ENCODE measurements around the gene F8A2. TPM values are rescaled to one million over a fixed set of nuclear protein-coding genes. Genes with fewer than 3 reads are reported as not detected.
"Not testable (repeated sequence)": the region's sequence is repeated elsewhere in the genome, so short reads cannot be mapped to it uniquely, and the experiment has no call there.

F8A2 gene
- total RNA-seq (2014; rRNA removed; shearing (Covaris generic)): not detected in 2 replicates
- total RNA-seq (2022): not detected in 2 replicates
- Bru-seq, nascent RNA: not detected
- not detected for BruChase-seq, experiment 1, labeled RNA remaining after a 6-hour chase
- BruChase-seq, experiment 2, labeled RNA remaining after a 2-hour chase: not detected
- long read RNA-seq, transcript F8A2-201 (1 exons, 1,116 nt): major isoform, 21 of 21 reads
- long read RNA-seq, partial matches to known transcripts: 0 of 21 reads
- long read RNA-seq, other reads (novel, unspliced or antisense): 0 of 21 reads

DNA sequence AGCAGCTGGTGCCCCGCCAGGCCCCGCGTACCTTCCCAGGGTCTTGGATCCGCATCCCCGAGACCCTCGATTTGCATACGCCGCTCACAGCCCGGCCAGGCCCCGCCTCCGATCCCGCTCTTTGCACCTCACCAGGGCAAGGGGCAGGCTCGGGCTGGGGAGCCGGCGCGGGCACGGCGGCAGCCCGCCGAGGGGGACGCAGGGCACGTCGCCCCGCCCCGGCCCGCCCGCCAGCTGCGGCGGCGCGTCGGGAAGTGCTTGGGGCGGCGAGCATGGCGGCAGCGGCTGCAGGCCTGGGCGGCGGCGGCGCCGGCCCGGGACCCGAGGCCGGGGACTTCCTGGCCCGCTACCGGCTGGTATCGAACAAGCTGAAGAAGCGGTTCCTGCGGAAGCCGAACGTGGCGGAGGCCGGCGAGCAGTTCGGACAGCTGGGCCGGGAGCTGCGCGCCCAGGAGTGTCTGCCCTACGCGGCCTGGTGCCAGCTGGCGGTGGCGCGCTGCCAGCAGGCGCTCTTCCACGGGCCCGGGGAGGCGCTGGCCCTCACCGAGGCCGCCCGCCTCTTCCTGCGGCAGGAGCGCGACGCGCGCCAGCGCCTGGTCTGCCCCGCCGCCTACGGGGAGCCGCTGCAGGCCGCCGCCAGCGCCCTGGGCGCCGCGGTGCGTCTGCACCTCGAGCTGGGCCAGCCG, at the start of gene F8A2:
Gene F8A2, plus strand, starts transcription at position 253 of the 686 bp plus-strand sequence. Its CDS starts 20 bp downstream, at position 273.
- not testable (repeated sequence) for H3K4me3 ChIP-seq (ENCODE audit: low read depth, low read length, poor library complexity, severe bottlenecking)

DNA sequence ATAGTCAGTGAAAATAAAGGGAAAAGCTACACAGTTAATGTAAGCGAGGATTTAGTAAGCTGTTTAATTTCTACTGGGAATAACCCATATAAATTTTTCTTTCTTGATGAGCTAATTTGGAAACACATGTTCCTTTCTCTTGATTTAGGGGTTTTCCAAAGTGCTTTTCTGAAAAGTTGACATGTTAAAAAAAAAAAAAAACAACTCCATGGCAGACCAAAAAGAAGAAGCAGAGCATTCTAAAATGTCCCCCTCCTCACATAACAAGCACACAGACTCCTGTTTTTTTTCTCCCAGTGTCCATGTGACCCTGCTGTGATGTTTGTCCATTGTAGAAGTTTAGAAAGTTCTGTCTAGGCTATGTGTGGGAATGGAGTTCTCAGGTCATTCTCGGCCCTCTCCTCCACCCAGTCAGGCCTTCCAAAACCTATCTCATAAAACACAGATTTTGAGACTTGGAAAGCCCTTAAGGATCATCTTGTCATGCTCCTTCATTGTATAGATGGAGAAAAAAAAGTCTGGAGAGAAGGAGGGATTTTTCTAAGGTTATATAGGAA, 48.3 kb upstream of the F8A2 start:
- H3K4me2 ChIP-seq (ENCODE audit: low read length): no peak overlapping the region
- no peaks in the 10 kb centered on the region for H4K20me1 ChIP-seq (ENCODE audit: insufficient read depth, low read length)
- no TSS peak for BruUV-seq (replicated peaks)
- POLR2A ChIA-PET: no interaction called here
- H2AFZ ChIP-seq (ENCODE audit: low read length): no peak overlapping the region
- H3K4me3 ChIP-seq (ENCODE audit: low read depth, low read length, poor library complexity, severe bottlenecking): no peak overlapping the region
- H3K36me3 ChIP-seq (ENCODE audit: insufficient read depth, low read length): no peaks in the 10 kb centered on the region
- intact Hi-C loops (cut with micrococcal nuclease; ENCODE audit: unreplicated experiment): no loop called here
- no peak overlapping the region for H3K27ac ChIP-seq (ENCODE audit: low read depth, low read length, poor library complexity, severe bottlenecking)
- no peak for DNase-seq (ENCODE audit: low spot score)
- no peaks in the 10 kb centered on the region for H3K9me3 ChIP-seq (ENCODE audit: low read length)
- H3K4me1 ChIP-seq (ENCODE audit: insufficient read depth, low read length, poor library complexity, severe bottlenecking): no peaks in the 10 kb centered on the region
- no peak for TF ChIP-seq CTCF (conservative IDR thresholded peaks at IDR 0.05; ENCODE audit: low read length)
- no peak for TF ChIP-seq EZH2phosphoT487 (IDR thresholded peaks at IDR 0.05; ENCODE audit: borderline replicate concordance, low read depth, low read length)
- no peaks in the 10 kb centered on the region for H3K79me2 ChIP-seq (ENCODE audit: insufficient read depth, low read depth, low read length)
- CTCF ChIA-PET (ENCODE audit: unreplicated experiment): no interaction called here
- no peaks in the 10 kb centered on the region for H3K9me2 ChIP-seq (ENCODE audit: insufficient read depth, low read length)

More for the DNA sequence above, at the start of gene F8A2:
- DNase-seq (ENCODE audit: low spot score); BruUV-seq (replicated peaks); H2AFZ ChIP-seq (ENCODE audit: low read length); intact Hi-C loops (cut with micrococcal nuclease; ENCODE audit: unreplicated experiment); H3K36me3 ChIP-seq (ENCODE audit: insufficient read depth, low read length); H4K20me1 ChIP-seq (ENCODE audit: insufficient read depth, low read length); POLR2A ChIA-PET; H3K4me1 ChIP-seq (ENCODE audit: insufficient read depth, low read length, poor library complexity, severe bottlenecking); H3K4me2 ChIP-seq (ENCODE audit: low read length); H3K9me3 ChIP-seq (ENCODE audit: low read length); CTCF ChIA-PET (ENCODE audit: unreplicated experiment); H3K27ac ChIP-seq (ENCODE audit: low read depth, low read length, poor library complexity, severe bottlenecking); H3K79me2 ChIP-seq (ENCODE audit: insufficient read depth, low read depth, low read length); H3K9me2 ChIP-seq (ENCODE audit: insufficient read depth, low read length): not testable (repeated sequence)

GRCh38 chrX:155334486-155335336, 47.2 kb upstream of the F8A2 start, which contains the start of gene CLIC2:
Gene CLIC2 (minus strand): TSS chrX:155334614. CDS start chrX:155334427, 187 bp downstream.
- no peak within 1 kb of the TSS for H2AFZ ChIP-seq (ENCODE audit: low read length)
- no peak for TF ChIP-seq EZH2phosphoT487 (IDR thresholded peaks at IDR 0.05; ENCODE audit: borderline replicate concordance, low read depth, low read length)
- BruUV-seq (replicated peaks): no TSS peak
- no peaks in the 10 kb centered on the region for H3K9me3 ChIP-seq (ENCODE audit: low read length)
- ChIA-PET POLR2A (no interaction called here), CTCF (ENCODE audit: unreplicated experiment) (no interaction called here)
- no peak for DNase-seq (ENCODE audit: low spot score)
- no peaks in the 10 kb centered on the region for H3K4me1 ChIP-seq (ENCODE audit: insufficient read depth, low read length, poor library complexity, severe bottlenecking)
- H3K9me2 ChIP-seq (ENCODE audit: insufficient read depth, low read length): no peaks in the 10 kb centered on the region
- no peaks in the 10 kb centered on the region for H4K20me1 ChIP-seq (ENCODE audit: insufficient read depth, low read length)
- H3K4me2 ChIP-seq (ENCODE audit: low read length): no peak within 1 kb of the TSS
- intact Hi-C loops (cut with micrococcal nuclease; ENCODE audit: unreplicated experiment): no loop called here
- H3K36me3 ChIP-seq (ENCODE audit: insufficient read depth, low read length): no peaks in the 10 kb centered on the region
- no peak within 1 kb of the TSS for H3K4me3 ChIP-seq (ENCODE audit: low read depth, low read length, poor library complexity, severe bottlenecking)
- no peak within 1 kb of the TSS for H3K27ac ChIP-seq (ENCODE audit: low read depth, low read length, poor library complexity, severe bottlenecking)
- no peaks in the 10 kb centered on the region for H3K79me2 ChIP-seq (ENCODE audit: insufficient read depth, low read depth, low read length)

DNA sequence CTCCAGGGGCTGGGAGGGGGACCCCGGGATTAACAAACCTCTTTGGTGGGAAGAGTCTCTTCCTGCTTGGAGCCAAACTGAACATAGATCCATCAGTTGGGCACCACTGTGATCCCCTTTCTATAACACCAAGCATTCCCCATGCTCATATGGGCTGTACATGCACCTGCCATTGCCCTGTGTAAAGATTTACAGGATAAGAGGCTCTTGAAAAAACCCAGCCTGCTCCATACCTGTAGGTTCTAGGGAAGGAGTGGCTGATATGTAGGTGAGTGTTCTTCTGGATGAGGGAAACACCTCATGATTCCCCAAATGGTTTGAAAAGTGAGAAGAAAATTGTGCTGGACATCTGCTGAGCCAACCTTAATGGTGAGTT, 46.6 kb upstream of the F8A2 start:
- H3K27ac ChIP-seq (ENCODE audit: low read depth, low read length, poor library complexity, severe bottlenecking); H3K4me2 ChIP-seq (ENCODE audit: low read length); H3K4me3 ChIP-seq (ENCODE audit: low read depth, low read length, poor library complexity, severe bottlenecking); DNase-seq (ENCODE audit: low spot score); H2AFZ ChIP-seq (ENCODE audit: low read length); H4K20me1 ChIP-seq (ENCODE audit: insufficient read depth, low read length); POLR2A ChIA-PET; BruUV-seq (replicated peaks); H3K79me2 ChIP-seq (ENCODE audit: insufficient read depth, low read depth, low read length); CTCF ChIA-PET (ENCODE audit: unreplicated experiment); H3K9me3 ChIP-seq (ENCODE audit: low read length); H3K4me1 ChIP-seq (ENCODE audit: insufficient read depth, low read length, poor library complexity, severe bottlenecking); intact Hi-C loops (cut with micrococcal nuclease; ENCODE audit: unreplicated experiment); H3K36me3 ChIP-seq (ENCODE audit: insufficient read depth, low read length); H3K9me2 ChIP-seq (ENCODE audit: insufficient read depth, low read length): not testable (repeated sequence)

GRCh38 chrX:155345689-155346088, 36.2 kb upstream of the F8A2 start:
- DNase-seq (ENCODE audit: low spot score); H3K36me3 ChIP-seq (ENCODE audit: insufficient read depth, low read length); H3K9me3 ChIP-seq (ENCODE audit: low read length); H3K27ac ChIP-seq (ENCODE audit: low read depth, low read length, poor library complexity, severe bottlenecking); BruUV-seq (replicated peaks); H2AFZ ChIP-seq (ENCODE audit: low read length); H3K79me2 ChIP-seq (ENCODE audit: insufficient read depth, low read depth, low read length); H3K4me3 ChIP-seq (ENCODE audit: low read depth, low read length, poor library complexity, severe bottlenecking); H3K4me1 ChIP-seq (ENCODE audit: insufficient read depth, low read length, poor library complexity, severe bottlenecking); H3K9me2 ChIP-seq (ENCODE audit: insufficient read depth, low read length); intact Hi-C loops (cut with micrococcal nuclease; ENCODE audit: unreplicated experiment); CTCF ChIA-PET (ENCODE audit: unreplicated experiment); H4K20me1 ChIP-seq (ENCODE audit: insufficient read depth, low read length); POLR2A ChIA-PET; H3K4me2 ChIP-seq (ENCODE audit: low read length): not testable (repeated sequence)
